GM13977 (cell line): Measurements from ENCODE around the gene UBR1.

Experiments used
- DNase-seq: peaks from one replicate; pipeline ENCODE4 v3.0.0; 2012; ENCODE audit warnings: low spot score
- CTCF ChIP-seq: IDR thresholded peaks from 2 replicates; pipeline ENCODE4 v1.5.1; 2012; ENCODE audit warnings: mild to moderate bottlenecking, control low read depth; ENCODE audit not compliant: insufficient read depth; ENCODE audit errors: extremely low read depth, missing control alignments
- in situ Hi-C: fragments of 300-500 bp; cut with MboI; formaldehyde crosslinking; loops from one replicate; pipeline ENCODE4 v1.12.0; 2022; ENCODE audit warnings: low sequenced_read_pairs, low pct_unique_long_range_greater_than_20kb, mixed read lengths, inconsistent platforms; ENCODE audit not compliant: unreplicated experiment

The UBR1 gene

GRCh38 chr15:43105778-43106485, at the start of gene UBR1:
TSS of gene UBR1 (minus strand) at chr15:43106038. CDS start at chr15:43106022, 16 bp downstream.
- DNase-seq, result peak; percentile 86
- in situ Hi-C loops, result no loop called here
- TF ChIP-seq CTCF, result no peak

- in situ Hi-C loops, result no loop called here
- no peak for DNase-seq
- TF ChIP-seq CTCF, result no peak
These were observed 47.4 kb upstream of the UBR1 start for GRCh38 chr15:43153269-43153668.

- no peak for TF ChIP-seq CTCF
- no peak for DNase-seq
- in situ Hi-C loops, result no loop called here
These were observed 45.9 kb upstream of the UBR1 start for GRCh38 chr15:43151688-43152087.

GRCh38 chr15:43150191-43150929, 44.5 kb upstream of the UBR1 start:
- in situ Hi-C loops, result no loop called here
- no peak for TF ChIP-seq CTCF

GRCh38 chr15:43146184-43146583, 40.3 kb upstream of the UBR1 start:
- no peak for TF ChIP-seq CTCF
- in situ Hi-C loops, result no loop called here
- no peak for DNase-seq

More at GRCh38 chr15:43150191-43150929, 44.5 kb upstream of the UBR1 start:
- DNase-seq, result no peak

GRCh38 chr15:43144512-43144911, 38.7 kb upstream of the UBR1 start:
- in situ Hi-C loops, result no loop called here
- no peak for TF ChIP-seq CTCF
- peak; percentile 33 for DNase-seq
